Natural killer cell treated with Interleukin-12 subunit alpha and Interleukin-12 subunit beta and Interleukin-15 and Interleukin-18, amount 100 ng/mL, for 72 hours (primary cell): ENCODE data around the gene PAGE4. TPM values are rescaled to one million over a fixed set of nuclear protein-coding genes. Genes with fewer than 3 reads are reported as not detected.

Source experiments
- ATAC-seq, 2 donors: fragments of 150-1000 bp; cut with Tn5 transposase in 1 of 2; sonication (Bioruptor Pico), chemical (Tn5 transposase) in 1 of 2; 2 replicates each; pipeline ENCODE4 v1.10.0; 2021
- DNase-seq: peaks from one replicate; pipeline ENCODE4 v3.0.0; 2022; ENCODE audit warnings: low spot score
- H3K27ac Mint-ChIP-seq, 2 donors: 1 replicate in 1 of 2; 2 replicates in 1 of 2; pipeline ENCODE4 v1.8.0; 2022; ENCODE audit warnings: mixed read lengths in 2 of 2, mild to moderate bottlenecking in 1 of 2, moderate library complexity in 1 of 2
- H3K27me3 Mint-ChIP-seq, 2 donors: 1 replicate in 1 of 2; 2 replicates in 1 of 2; pipeline ENCODE4 v1.8.0; 2022; ENCODE audit warnings: mixed read lengths in 2 of 2
- H3K36me3 Mint-ChIP-seq: one replicate; pipeline ENCODE4 v1.8.0; 2022; ENCODE audit warnings: mixed read lengths
- H3K4me1 Mint-ChIP-seq, 2 donors: 1 replicate in 1 of 2; 2 replicates in 1 of 2; pipeline ENCODE4 v1.8.0; 2022; ENCODE audit warnings: low read depth in 2 of 2, mixed read lengths in 2 of 2, mild to moderate bottlenecking in 1 of 2
- H3K4me3 Mint-ChIP-seq: one replicate; pipeline ENCODE4 v1.8.0; 2022; ENCODE audit warnings: mixed read lengths
- H3K9me3 Mint-ChIP-seq: 2 replicates; pipeline ENCODE4 v1.8.0; 2022; ENCODE audit warnings: mixed read lengths
- total RNA-seq, 2 donors: library from RNA; stranded (reverse); gene quantifications; one replicate each; pipeline ENCODE4 v1.2.3, GENCODE V29; 2022

PAGE4 gene
- total RNA-seq, 2 donors from 2014 or later, result not detected

DNA sequence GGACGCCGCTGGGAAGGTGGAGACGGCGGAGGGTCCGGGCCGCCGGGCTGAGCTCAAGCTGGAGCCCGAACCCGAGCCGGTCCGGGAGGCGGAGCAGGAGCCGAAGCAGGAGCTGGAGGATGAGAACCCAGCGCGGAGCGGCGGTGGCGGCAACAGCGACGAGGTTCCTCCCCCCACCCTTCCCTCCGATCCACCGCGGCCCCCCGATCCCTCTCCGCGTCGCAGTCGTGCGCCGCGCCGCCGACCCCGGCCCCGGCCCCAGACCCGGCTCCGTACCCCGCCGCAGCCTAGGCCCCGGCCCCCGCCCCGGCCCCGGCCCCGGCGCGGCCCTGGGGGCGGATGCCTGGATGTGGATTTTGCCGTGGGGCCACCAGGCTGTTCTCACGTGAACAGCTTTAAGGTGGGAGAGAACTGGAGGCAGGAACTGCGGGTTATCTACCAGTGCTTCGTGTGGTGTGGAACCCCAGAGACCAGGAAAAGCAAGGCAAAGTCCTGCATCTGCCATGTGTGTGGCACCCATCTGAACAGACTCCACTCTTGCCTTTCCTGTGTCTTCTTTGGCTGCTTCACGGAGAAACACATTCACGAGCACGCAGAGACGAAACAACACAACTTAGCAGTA lies 50.7 kb downstream of the PAGE4 start:
- DNase-seq (no peak), ATAC-seq (peak in 1 of 2 donors; percentile 39)
- peak overlapping the region; percentile 74 for H3K4me3 Mint-ChIP-seq
- H3K9me3 Mint-ChIP-seq, result no peaks in the 10 kb centered on the region
- H3K27me3 Mint-ChIP-seq, result peaks cover 0 to 6% of the 10 kb centered on the region in 2 donors
- peaks cover 4 to 20% of the 10 kb centered on the region in 2 donors for H3K4me1 Mint-ChIP-seq
- no peak overlapping the region for H3K27ac Mint-ChIP-seq
- no peaks in the 10 kb centered on the region for H3K36me3 Mint-ChIP-seq

DNA sequence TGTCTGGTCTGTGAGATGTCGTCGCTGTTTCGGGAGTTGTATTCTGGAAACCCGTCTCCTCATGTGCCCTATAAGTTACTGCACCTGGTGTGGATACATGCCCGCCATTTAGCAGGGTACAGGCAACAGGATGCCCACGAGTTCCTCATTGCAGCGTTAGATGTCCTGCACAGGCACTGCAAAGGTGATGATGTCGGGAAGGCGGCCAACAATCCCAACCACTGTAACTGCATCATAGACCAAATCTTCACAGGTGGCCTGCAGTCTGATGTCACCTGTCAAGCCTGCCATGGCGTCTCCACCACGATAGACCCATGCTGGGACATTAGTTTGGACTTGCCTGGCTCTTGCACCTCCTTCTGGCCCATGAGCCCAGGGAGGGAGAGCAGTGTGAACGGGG lies 51.6 kb downstream of the PAGE4 start:
- no peak overlapping the region for H3K27ac Mint-ChIP-seq
- no peak for DNase-seq
- peaks cover 0 to 2% of the 10 kb centered on the region in 2 donors for H3K27me3 Mint-ChIP-seq
- H3K36me3 Mint-ChIP-seq, result no peaks in the 10 kb centered on the region
- no peak for ATAC-seq
- peaks cover 4 to 20% of the 10 kb centered on the region in 2 donors for H3K4me1 Mint-ChIP-seq
- no peaks in the 10 kb centered on the region for H3K9me3 Mint-ChIP-seq
- no peak overlapping the region for H3K4me3 Mint-ChIP-seq

Other genes with a start within 250 kb of the PAGE4 start
- not detected for gene GAGE12H, start 249.4 kb upstream of the PAGE4 start, total RNA-seq
- not detected for gene GAGE2A, start 239.8 kb upstream of the PAGE4 start, total RNA-seq
- gene GAGE1, start 230.3 kb upstream of the PAGE4 start, total RNA-seq, result not detected
- gene PAGE1, start 133.3 kb upstream of the PAGE4 start, total RNA-seq, result not detected
- under 1 TPM; 0.81 to 1.00 TPM for gene USP27X, start 50.2 kb downstream of the PAGE4 start, total RNA-seq
- gene CLCN5, start 93.3 kb downstream of the PAGE4 start, total RNA-seq, result 1 to 10 TPM; 3.8 to 6.2 TPM